ENCODE results near the gene RHBDD2. TPM values are rescaled to one million over a fixed set of nuclear protein-coding genes. Genes with fewer than 3 reads are reported as not detected.

RHBDD2 gene
- polyA plus RNA-seq, 1 donor from 2014 or later: 76.4 TPM

GRCh38 chr7:75849573-75849972, 29.3 kb upstream of the RHBDD2 start:
- Histone ChIP-seq H2AFZ (ENCODE audit: low read depth, low read length) (no peak overlapping the region), H3K4me2 (ENCODE audit: low read length) (no peak overlapping the region), H3K9me3 (ENCODE audit: low read length) (no peaks in the 10 kb centered on the region), H3K4me3 (ENCODE audit: low read length) (no peak overlapping the region), H4K20me1 (ENCODE audit: insufficient read depth) (no peaks in the 10 kb centered on the region), H3F3A (ENCODE audit: insufficient read depth, low read length, poor library complexity, severe bottlenecking) (no peaks in the 10 kb centered on the region), H3K27me3 (ENCODE audit: insufficient read depth, low read depth, low read length) (no peaks in the 10 kb centered on the region), H3K79me2 (replicated peaks; ENCODE audit: insufficient read depth, low read length) (no peaks in the 10 kb centered on the region), H3K36me3 (ENCODE audit: insufficient read depth, low read length) (no peaks in the 10 kb centered on the region), H3K9ac (ENCODE audit: low read length) (no peak overlapping the region), H3K9me2 (ENCODE audit: insufficient read depth, low read length) (no peaks in the 10 kb centered on the region), H3K27ac (ENCODE audit: low read length) (no peak overlapping the region)
- TF ChIP-seq RAD21 (conservative IDR thresholded peaks at IDR 0.05) (no peak), MXI1 (conservative IDR thresholded peaks at IDR 0.05; ENCODE audit: poor library complexity, severe bottlenecking) (no peak), EZH2 (IDR thresholded peaks at IDR 0.05; ENCODE audit: borderline replicate concordance, insufficient read depth, low read length, poor library complexity, severe bottlenecking) (no peak), REST (IDR thresholded peaks at IDR 0.05; ENCODE audit: borderline replicate concordance) (no peak)

GRCh38 chr7:75850235-75850634, 28.6 kb upstream of the RHBDD2 start:
- no peak overlapping the region for H3K4me3 ChIP-seq (ENCODE audit: low read length)
- H2AFZ ChIP-seq (ENCODE audit: low read depth, low read length): no peak overlapping the region
- H3K36me3 ChIP-seq (ENCODE audit: insufficient read depth, low read length): no peaks in the 10 kb centered on the region
- H3K4me2 ChIP-seq (ENCODE audit: low read length): no peak overlapping the region
- TF ChIP-seq TAF1 (IDR thresholded peaks at IDR 0.05; ENCODE audit: low read depth) (no peak), POLR2AphosphoS5 (IDR thresholded peaks at IDR 0.05) (no peak), MXI1 (conservative IDR thresholded peaks at IDR 0.05; ENCODE audit: poor library complexity, severe bottlenecking) (no peak), SMC3 (conservative IDR thresholded peaks at IDR 0.05; ENCODE audit: poor library complexity) (no peak), RAD21 (conservative IDR thresholded peaks at IDR 0.05) (no peak), EZH2 (IDR thresholded peaks at IDR 0.05; ENCODE audit: borderline replicate concordance, insufficient read depth, low read length, poor library complexity, severe bottlenecking) (no peak), REST (IDR thresholded peaks at IDR 0.05; ENCODE audit: borderline replicate concordance) (no peak), CTCF (IDR thresholded peaks at IDR 0.05; ENCODE audit: poor library complexity, severe bottlenecking) (no peak), EP300 (conservative IDR thresholded peaks at IDR 0.05; ENCODE audit: poor library complexity, severe bottlenecking) (no peak)
- no peaks in the 10 kb centered on the region for H3K27me3 ChIP-seq (ENCODE audit: insufficient read depth, low read depth, low read length)
- H3K9me2 ChIP-seq (ENCODE audit: insufficient read depth, low read length): no peaks in the 10 kb centered on the region
- no peaks in the 10 kb centered on the region for H4K20me1 ChIP-seq (ENCODE audit: insufficient read depth)
- no peaks in the 10 kb centered on the region for H3K9me3 ChIP-seq (ENCODE audit: low read length)
- no peaks in the 10 kb centered on the region for H3K79me2 ChIP-seq (replicated peaks; ENCODE audit: insufficient read depth, low read length)
- H3K9ac ChIP-seq (ENCODE audit: low read length): no peak overlapping the region
- H3F3A ChIP-seq (ENCODE audit: insufficient read depth, low read length, poor library complexity, severe bottlenecking): no peaks in the 10 kb centered on the region
- no peak overlapping the region for H3K27ac ChIP-seq (ENCODE audit: low read length)
